GM20000 (cell line): ENCODE measurements around the gene AOPEP.

Source experiments
- DNase-seq: peaks from one replicate; pipeline ENCODE4 v3.0.0; 2012; ENCODE audit warnings: low spot score
- CTCF ChIP-seq: IDR thresholded peaks from 2 replicates; pipeline ENCODE4 v1.5.1; 2012; ENCODE audit warnings: mild to moderate bottlenecking, control low read depth; ENCODE audit errors: extremely low read depth, missing control alignments

AOPEP gene

DNA sequence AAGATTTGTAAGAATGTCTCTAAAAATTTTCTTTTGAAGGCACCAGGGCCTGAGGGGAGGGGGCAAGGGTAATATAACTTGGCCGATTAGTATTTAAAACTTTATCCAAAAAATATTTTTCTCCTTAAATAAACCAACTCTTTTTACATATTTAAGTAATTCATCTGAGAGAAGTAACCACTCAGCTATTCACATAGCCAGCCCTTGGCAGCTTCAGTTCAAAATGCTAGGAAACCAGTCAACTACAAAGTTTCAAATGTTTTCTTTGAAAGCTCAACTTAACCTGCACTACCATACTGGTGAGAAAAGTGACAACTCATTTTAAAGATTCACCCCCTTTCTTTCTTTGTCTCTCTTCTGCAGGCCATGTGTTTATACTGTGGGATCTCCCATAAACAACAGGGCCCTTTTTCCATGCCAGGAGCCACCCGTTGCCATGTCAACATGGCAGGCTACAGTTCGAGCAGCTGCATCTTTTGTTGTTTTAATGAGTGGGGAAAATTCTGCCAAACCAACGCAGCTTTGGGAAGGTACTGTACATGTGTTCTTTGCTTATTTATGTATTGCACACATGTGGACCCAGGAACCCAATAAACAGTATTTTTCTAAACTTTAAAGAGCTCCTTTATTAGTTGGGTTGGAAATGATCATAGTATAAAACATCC, 46.3 kb downstream of the AOPEP start:
- no peak for DNase-seq
- TF ChIP-seq CTCF: no peak

DNA sequence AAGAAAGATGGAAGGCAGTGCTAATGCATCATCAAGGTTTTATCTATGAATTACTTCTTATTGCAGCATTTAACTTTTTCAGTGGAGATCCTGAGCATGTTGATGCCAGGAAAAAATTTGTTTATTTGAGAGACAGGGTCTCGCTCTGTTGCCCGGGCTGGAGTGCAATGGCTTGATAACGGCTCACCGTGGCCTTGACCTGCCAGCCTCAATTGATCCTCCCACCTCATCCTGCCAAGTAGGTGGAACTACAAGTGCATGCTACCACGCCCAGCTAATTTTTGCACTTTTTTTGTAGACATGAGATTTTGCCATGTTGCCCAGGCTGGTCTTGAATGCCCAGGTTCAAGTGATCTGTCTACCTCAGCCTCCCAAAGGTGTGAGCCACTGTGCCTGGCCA, 47.2 kb downstream of the AOPEP start:
- DNase-seq: no peak
- TF ChIP-seq CTCF: no peak

DNA sequence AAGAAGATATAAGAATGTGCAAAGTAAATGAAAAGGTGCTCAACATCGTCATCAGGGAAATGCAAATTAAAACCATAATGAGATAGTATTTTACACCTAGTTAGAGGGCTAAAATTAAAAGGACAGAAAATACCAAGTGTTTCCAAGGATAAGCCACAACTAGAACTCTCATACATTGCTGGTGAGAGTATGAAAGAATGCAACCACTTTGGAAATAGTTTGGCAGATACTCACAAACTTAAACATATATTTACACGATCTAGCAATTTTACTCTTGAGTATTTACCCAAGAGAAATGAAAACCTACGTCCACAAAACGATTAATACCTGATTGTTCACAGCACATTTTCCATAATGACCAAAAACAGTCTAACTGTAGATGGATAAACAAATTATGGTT, 51.5 kb downstream of the AOPEP start:
- no peak for DNase-seq
- TF ChIP-seq CTCF: no peak

GRCh38 chr9:94779031-94779430, 52.5 kb downstream of the AOPEP start:
- TF ChIP-seq CTCF: no peak
- DNase-seq: no peak

DNA sequence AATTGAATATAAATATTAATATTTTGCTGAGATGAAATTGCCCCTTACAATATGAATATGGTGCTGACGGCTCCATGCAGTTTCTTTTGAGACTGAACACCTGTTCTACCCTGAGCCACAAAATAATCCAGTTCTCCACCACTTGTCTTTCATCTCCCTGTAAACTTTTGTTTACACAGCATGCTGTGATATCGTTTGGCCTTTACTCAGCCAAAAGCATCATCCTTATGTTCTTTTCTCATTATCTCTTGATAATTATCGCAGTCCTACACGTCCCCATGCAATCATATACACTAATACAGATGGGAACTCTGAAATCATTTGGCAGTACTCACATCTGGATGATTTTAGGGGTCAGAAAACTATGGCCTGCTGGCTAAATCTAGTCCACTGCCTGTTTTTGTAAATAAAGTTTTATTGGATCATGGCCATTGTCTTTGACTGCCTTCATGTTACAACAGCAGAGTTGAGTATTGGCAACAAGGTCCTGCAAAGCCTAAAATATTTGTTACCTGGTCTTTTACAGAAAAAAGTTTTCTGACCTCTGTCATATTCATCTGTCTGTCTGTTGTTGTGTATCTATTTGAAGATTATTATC, 53.3 kb downstream of the AOPEP start:
- no peak for TF ChIP-seq CTCF
- DNase-seq: no peak

DNA sequence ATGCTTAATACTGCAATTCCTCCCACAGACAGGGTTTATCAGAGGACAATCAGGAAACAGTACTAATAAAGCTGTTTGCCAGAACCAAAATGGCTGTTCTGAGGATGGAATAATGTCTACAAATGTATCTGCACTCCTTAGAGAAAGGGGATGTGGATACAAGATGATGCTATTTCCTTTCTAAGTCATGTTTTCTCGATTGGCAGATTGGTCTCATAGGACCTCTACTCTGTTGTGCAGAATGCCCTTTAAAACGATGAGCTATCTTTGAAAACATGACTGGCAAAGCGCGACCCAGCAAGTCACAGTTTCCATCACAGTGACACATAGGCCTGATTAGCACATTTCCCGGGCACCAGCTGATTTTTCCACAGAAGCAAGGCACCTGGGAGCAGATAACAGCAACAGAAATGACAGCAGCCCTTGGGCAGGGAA, 54.0 kb downstream of the AOPEP start:
- no peak for DNase-seq
- no peak for TF ChIP-seq CTCF

DNA sequence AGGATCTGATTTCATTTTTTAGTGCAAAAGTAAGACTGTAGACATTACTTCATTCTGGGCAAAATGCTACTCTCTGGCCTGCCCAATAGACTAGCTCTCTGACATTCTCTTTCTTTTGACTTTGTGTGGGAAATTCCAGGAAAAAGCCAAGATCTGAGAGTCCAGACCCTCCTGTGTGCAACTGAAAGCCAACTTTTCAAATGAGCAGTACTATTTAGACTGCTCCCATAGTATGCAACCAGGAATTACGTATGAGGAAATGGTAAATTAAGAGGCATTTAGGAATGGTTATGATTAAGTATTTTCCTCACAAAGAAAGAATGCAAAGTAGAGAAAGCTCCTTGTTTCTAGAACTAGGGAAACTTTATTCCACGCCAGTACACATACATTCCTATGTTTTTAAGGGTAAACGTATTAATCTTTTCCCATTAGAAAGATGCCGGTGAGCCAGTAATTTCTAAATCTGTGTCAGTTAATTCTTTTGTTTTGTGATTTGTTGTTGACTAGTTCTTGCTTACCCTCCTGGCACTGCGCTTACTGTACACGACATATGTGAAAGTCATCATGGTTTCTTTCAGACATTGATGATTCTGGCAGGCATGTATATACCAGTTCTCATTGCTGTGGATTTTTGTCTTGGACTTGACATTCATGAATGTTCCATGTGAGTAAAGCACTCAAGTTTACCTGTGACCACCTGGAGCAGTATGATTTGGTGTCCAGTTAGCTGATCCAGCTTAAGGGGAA, 56.0 kb downstream of the AOPEP start:
- DNase-seq: no peak

More for the DNA sequence above, 56.0 kb downstream of the AOPEP start:
- TF ChIP-seq CTCF: no peak
